Prostate gland (tissue), 2 donors: Measurements from ENCODE around the gene CEP112. TPM values are rescaled to one million over a fixed set of nuclear protein-coding genes. Genes with fewer than 3 reads are reported as not detected.
"Not testable (repeated sequence)": the region's sequence is repeated elsewhere in the genome, so short reads cannot be mapped to it uniquely, and the experiment has no call there.

Experiments used
- DNase-seq: peaks from one replicate; pipeline ENCODE4 v3.0.0-alpha.2; 2019; ENCODE audit warnings: low spot score
- H3K27ac ChIP-seq, 2 donors: fragments of 200-600 bp; sonication (generic); 2 replicates each; pipeline ENCODE4 v1.5.1; 2017 to 2019
- H3K27me3 ChIP-seq: fragments of 200-600 bp; sonication (generic); replicated peaks from 2 replicates; pipeline ENCODE4 v1.5.1; 2019; ENCODE audit not compliant: insufficient read depth
- H3K36me3 ChIP-seq, 2 donors: fragments of 200-600 bp; sonication (generic); 1 replicate in 1 of 2; 2 replicates in 1 of 2; pipeline versions ENCODE4 v1.5.1 to v1.8.1; 2017 to 2019
- H3K4me1 ChIP-seq: fragments of 200-600 bp; sonication (generic); replicated peaks from 2 replicates; pipeline ENCODE4 v1.5.1; 2019
- H3K4me3 ChIP-seq, 2 donors: fragments of 200-600 bp; sonication (generic); 2 replicates each; pipeline ENCODE4 v1.5.1; 2017 to 2019
- H3K9me3 ChIP-seq: fragments of 200-600 bp; sonication (generic); 2 replicates; pipeline ENCODE4 v1.5.1; 2017
- CTCF ChIP-seq, 4 experiments: fragments of 200-600 bp in 2 of 4; fragments of 450-650 bp in 2 of 4; sonication (generic) in 2 of 4; IDR thresholded peaks; 1 replicate in 3 of 4; 2 replicates in 1 of 4; pipeline ENCODE4 v1.5.1; 2016 to 2019; ENCODE audit warnings: antibody characterized with exemption in 4 of 4, mild to moderate bottlenecking in 2 of 4, moderate library complexity in 2 of 4
- POLR2A ChIP-seq: fragments of 450-650 bp; IDR thresholded peaks from one replicate; pipeline ENCODE4 v1.6.1; 2016; ENCODE audit warnings: antibody characterized with exemption, mild to moderate bottlenecking
- POLR2AphosphoS5 ChIP-seq: sonication (generic); formaldehyde crosslinking; IDR thresholded peaks from one replicate; pipeline ENCODE4 v1.6.1; 2017; ENCODE audit warnings: antibody characterized with exemption
- WGBS: methylation state at CpG from one replicate; pipeline ENCODE4 v1.1.5; 2018; 5-methylcytosine and 5-hydroxymethylcytosine counted together
- intact Hi-C: fragments of 100-400 bp; cut with DNase I; formaldehyde crosslinking; loops from one replicate; pipeline ENCODE4 v1.14.2; 2022
- total RNA-seq, 2 donors: library from RNA; depleted of rRNA; stranded (reverse); fragments of >200 nt; gene quantifications; one replicate each; pipeline ENCODE4 v1.1.0, GENCODE V29; 2016

The CEP112 gene
- total RNA-seq, 2 donors from 2014 or later = 2.3 to 22.8 TPM

- DNase-seq = no peak
- no peaks in the 10 kb centered on the region for H3K36me3 ChIP-seq
These were observed 458.6 kb downstream of the CEP112 start for GRCh38 chr17:65733314-65733713.

GRCh38 chr17:65732667-65733066 is 459.3 kb downstream of the CEP112 start:
- DNase-seq = not testable (repeated sequence)
- 97% methylated on average over 2 of the region's 2 CpGs for WGBS

More at GRCh38 chr17:65733314-65733713, 458.6 kb downstream of the CEP112 start:
- no peaks in the 10 kb centered on the region for H3K4me1 ChIP-seq
- TF ChIP-seq POLR2A (no peak), CTCF (IDR thresholded peaks at IDR 0.05) (no peak), POLR2AphosphoS5 (no peak)
- H3K27ac ChIP-seq = no peak overlapping the region
- no peaks in the 10 kb centered on the region for H3K27me3 ChIP-seq
- 81% methylated on average over 3 of the region's 3 CpGs for WGBS
- H3K9me3 ChIP-seq = no peaks in the 10 kb centered on the region
- H3K4me3 ChIP-seq = no peak overlapping the region
- intact Hi-C loops = no loop called here

GRCh38 chr17:65730711-65731169 is 461.2 kb downstream of the CEP112 start:
- 39% methylated on average over 3 of the region's 3 CpGs for WGBS
- Histone ChIP-seq H3K27ac (no peak overlapping the region), H3K9me3 (no peaks in the 10 kb centered on the region)

More at GRCh38 chr17:65732667-65733066, 459.3 kb downstream of the CEP112 start:
- H3K27ac ChIP-seq, H3K4me1 ChIP-seq, H3K9me3 ChIP-seq, H3K27me3 ChIP-seq, H3K36me3 ChIP-seq, H3K4me3 ChIP-seq, intact Hi-C loops: not testable (repeated sequence)

GRCh38 chr17:65729207-65729606 is 462.7 kb downstream of the CEP112 start:
- H3K4me3 ChIP-seq = no peak overlapping the region
- WGBS = 99% methylated on average over 3 of the region's 3 CpGs
- H3K4me1 ChIP-seq = no peaks in the 10 kb centered on the region
- DNase-seq = no peak
- no peaks in the 10 kb centered on the region for H3K36me3 ChIP-seq
- H3K27me3 ChIP-seq = no peaks in the 10 kb centered on the region
- intact Hi-C loops = no loop called here
- no peak overlapping the region for H3K27ac ChIP-seq
- H3K9me3 ChIP-seq = no peaks in the 10 kb centered on the region
- TF ChIP-seq CTCF (IDR thresholded peaks at IDR 0.05) = no peak
- TF ChIP-seq POLR2AphosphoS5 = no peak
- TF ChIP-seq POLR2A = no peak

More at GRCh38 chr17:65730711-65731169, 461.2 kb downstream of the CEP112 start:
- no peaks in the 10 kb centered on the region for H3K36me3 ChIP-seq
- H3K27me3 ChIP-seq = no peaks in the 10 kb centered on the region
- H3K4me1 ChIP-seq = no peaks in the 10 kb centered on the region
- no peak for DNase-seq
- TF ChIP-seq POLR2AphosphoS5 = no peak
- TF ChIP-seq POLR2A = no peak
- TF ChIP-seq CTCF (IDR thresholded peaks at IDR 0.05) = no peak
- intact Hi-C loops = no loop called here
- H3K4me3 ChIP-seq = no peak overlapping the region

- 42% methylated on average over 2 of the region's 2 CpGs for WGBS
- Histone ChIP-seq H3K4me3 (no peak overlapping the region), H3K27ac (no peak overlapping the region), H3K9me3 (no peaks in the 10 kb centered on the region), H3K27me3 (no peaks in the 10 kb centered on the region), H3K4me1 (peaks cover 2% of the 10 kb centered on the region), H3K36me3 (no peaks in the 10 kb centered on the region)
- DNase-seq = no peak
- TF ChIP-seq POLR2A (no peak), CTCF (IDR thresholded peaks at IDR 0.05) (no peak), POLR2AphosphoS5 (no peak)
- intact Hi-C loops = no loop called here
These were observed 464.1 kb downstream of the CEP112 start for GRCh38 chr17:65727832-65728231.
